GM19372 (cell line): ENCODE measurements around the gene GHRH.

Source experiments
- ATAC-seq: cut with Tn5 transposase; IDR thresholded peaks from one replicate; pipeline ENCODE4 v1.9.1; 2021; ENCODE audit warnings: mild to moderate bottlenecking, low read depth, moderate library complexity; ENCODE audit not compliant: unreplicated experiment

GHRH gene, protein sequence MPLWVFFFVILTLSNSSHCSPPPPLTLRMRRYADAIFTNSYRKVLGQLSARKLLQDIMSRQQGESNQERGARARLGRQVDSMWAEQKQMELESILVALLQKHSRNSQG

DNA sequence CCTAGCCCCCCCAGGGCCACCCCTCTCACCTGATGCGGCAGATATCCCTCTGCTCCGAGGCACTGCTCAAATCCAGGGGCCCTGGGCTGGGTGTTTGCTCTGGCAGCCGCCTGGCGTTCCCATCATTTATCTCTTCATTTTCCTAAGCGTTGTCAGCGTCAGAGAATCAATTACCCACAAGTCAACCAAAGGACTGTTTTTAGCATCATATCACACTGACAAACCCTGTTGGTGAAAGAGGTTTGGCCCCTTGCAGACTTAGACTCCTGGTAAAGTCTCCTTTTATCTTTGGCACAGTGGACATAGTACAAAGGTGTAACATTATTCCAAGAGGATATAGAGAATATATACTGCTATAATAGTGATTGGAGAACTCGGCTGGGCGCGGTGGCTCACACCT is at the start of gene GHRH:
Gene GHRH, minus strand, starts transcription at position 101 of the 400 bp plus-strand sequence. CDS start 4,925 bp downstream, outside the sequence.
- no peak for ATAC-seq

DNA sequence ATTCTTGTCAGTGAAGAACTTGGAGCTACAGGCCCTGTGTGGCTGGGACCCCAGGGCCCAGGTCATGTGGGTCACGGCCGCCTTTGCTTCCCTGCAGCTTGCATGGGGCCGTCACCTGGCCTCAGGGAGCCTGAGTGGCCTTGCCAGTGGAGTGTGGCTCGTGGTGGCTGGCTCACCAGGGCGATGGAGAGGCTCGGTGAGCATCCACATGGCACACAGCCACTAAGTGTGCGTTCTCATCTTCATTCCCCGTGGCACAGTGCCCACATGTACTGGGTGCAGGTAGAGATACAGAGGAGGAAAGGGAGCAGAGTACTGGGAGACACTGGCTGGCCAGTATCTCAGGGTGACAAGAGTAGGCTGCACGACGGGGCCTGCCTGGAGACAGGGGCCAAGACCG is 49.3 kb upstream of the GHRH start:
- ATAC-seq, result no peak

DNA sequence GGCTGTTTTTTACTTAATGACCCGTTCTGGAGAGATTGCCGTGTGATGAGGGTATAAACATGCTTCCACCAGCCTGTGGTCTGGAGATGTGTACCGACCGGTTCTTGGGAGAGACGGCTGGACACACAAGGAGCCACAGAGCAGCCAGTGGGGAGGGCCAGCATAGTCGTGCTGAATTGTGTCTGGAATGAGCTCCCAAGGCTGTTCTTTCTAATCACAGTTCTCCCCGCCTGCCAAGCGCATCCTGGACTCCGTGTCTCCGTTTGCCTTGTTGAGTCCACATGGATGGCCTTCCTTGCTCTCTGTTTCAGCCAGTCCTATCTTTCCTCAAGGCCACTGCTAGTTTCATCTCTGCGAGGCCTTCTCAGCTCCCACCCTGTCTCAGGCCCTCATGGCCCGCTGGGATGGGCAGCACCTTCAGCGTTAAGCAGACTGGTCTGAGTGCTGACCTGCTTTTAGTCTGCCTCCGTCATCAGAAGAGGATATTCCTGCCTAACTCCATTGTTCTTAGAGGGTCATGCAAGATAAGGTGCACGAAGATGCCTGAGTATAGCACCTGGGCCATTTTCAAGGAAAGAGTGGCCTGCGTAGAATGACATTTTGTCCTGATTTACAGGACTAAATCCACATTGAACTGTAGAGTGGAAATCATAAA is 48.4 kb upstream of the GHRH start:
- no peak for ATAC-seq

DNA sequence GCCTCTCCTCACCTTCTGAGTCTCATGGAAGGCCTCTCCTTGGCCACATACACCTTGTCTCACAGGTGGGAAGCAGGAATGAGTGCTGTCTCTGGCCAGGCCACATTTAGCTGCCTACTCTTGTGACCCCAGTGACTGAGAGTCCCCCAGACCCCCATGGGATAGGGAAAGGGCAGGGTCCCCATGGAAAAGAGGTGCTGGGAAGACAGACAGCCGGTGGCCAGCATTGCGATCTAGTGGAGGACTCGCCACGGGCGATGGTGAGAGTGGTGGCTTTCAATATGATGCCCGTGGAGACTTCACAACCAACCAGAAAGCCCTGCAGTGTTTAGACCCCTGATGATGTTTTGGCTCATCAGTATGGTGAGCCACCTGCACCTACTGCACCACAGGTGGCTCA is 47.7 kb upstream of the GHRH start:
- no peak for ATAC-seq

DNA sequence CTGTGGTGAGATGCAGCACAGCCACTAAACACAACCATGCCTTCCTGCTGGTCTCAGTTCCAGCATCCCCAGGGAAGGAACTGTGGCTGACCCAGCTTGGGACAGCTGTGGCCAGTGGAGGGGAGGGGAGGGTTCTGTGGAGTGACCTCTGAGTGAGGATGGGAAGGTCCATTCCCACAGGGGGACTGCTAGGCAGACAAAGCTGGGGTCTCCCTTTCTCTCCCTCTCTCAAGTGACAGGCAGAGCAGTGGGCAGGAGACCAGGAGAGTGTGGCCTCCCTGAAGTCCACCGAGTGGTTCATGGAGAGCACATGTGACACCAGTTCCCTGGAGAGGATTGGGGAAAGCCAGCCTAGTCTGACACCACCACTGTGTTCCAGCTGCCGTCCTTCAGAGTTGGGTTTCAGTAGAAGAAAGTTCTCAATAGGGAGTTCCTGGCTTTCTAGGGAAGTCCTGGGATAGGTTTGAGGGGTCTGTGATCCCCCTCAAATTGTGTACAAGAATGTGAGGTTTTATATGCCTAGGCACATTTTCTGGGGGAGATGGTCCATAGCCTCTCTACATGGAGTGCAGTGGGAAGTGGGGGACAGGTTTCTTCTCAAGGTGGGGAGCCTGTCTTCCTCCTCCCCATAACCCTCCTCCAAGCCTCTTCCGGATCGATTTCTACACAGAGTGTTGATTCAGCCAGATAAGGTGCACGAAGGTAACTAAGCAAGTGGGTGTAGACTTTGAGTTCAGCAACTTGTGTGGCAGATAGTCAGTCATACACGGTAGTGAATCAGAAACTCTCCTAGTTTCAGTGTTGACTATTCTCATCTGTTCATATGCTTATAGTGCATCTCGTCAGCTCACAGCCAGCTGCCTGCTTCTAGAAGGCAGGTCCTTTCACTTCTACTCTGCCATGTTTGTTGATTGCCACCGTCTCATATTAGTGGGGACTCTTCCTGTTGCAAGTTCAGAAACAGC is 46.8 kb upstream of the GHRH start:
- peak; percentile 91 for ATAC-seq

DNA sequence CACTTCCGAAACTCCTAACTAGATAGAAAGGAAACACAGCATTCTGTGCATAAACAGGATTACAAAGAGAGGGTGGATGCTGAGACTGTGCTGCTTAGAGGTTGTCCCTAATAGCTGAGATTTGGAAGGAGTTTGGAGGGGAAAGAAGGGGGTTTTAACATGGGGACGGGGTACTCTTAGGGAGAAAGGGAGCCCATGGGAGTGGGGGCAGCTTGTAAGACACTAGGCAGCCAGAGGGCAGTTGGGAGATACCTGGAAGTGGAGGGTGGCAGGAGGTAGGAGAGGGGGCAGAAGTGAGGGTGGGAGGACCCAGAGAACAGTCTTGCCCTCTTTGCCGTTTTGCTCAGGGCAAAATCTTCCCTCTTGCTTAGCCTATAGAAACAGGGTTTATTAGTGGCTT is 44.2 kb upstream of the GHRH start:
- no peak for ATAC-seq

DNA sequence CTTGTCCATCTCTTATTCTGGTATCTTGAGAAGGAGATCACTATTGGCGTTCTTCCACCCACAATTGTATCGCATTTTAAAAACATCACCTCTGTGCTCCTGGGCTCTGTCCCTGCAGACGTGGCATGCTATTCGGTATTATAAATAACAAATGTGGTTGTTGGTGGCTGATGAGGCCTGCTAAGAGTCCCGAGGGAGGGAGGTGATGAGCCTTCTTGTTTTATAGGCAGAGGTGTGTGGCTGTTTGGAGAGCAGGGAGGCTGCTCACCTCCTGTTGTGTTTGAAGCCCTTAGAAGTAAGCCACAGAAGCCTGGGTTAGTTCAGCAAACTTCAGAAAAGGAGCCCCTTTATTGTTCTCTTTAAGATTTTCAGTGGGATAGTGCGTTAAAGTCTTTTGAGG is 43.5 kb upstream of the GHRH start:
- ATAC-seq, result no peak

DNA sequence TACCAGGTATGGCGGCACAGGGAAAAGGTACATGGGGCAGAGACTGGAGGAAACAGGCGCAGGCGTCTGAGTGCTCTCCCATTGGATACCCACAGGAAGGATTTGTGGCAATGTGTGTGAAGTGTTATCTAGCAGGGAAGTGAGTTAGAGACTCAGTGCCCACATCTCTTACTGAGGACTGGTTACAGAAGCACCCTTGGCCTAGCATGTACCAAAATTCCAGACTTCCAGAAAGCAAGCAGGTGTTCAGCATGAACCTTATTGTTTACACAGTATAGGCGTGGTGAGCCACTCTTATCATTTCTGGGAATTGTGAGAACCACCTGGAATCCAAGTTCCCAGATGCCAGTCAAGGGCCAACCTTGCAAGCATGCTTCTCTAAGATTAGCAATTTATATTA is 42.0 kb upstream of the GHRH start:
- no peak for ATAC-seq

DNA sequence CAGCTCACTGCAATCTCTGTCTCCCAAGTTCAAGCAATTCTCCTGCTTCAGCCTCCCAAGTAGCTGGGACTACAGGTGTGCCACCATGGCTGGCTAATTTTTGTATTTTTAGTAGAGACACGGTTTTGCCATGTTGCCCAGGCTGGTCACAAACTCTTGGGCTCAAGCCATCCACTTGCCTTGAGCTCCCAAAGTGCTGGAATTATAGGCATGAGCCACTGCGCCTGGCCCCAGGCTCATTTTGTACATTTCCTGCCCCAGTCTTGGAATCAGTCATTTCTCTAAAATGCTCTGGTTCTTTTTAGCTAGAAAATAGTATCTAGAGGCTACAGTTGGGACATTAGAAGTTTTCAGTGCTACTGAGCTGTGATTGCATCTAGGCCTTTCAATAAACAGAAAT is 41.4 kb upstream of the GHRH start:
- no peak for ATAC-seq

DNA sequence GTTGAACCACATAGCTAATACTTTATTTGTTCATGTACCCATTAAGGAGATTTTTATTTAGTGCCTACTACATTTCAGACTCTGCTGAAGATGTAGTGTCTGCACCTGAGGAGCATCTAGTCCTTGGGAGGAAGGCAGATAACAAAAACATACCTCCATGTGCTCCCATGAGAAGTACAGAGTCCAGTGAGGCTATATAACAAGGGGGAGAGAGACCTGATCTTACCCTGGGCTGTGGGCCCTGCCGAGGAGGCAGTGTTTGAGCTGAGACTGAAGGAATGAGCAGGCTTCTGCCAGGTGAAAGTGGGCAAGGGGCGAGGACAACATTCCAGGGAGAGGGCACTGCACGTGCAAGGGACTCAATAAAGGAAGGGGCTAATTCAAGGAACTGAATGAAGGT is 39.9 kb upstream of the GHRH start:
- ATAC-seq, result no peak

DNA sequence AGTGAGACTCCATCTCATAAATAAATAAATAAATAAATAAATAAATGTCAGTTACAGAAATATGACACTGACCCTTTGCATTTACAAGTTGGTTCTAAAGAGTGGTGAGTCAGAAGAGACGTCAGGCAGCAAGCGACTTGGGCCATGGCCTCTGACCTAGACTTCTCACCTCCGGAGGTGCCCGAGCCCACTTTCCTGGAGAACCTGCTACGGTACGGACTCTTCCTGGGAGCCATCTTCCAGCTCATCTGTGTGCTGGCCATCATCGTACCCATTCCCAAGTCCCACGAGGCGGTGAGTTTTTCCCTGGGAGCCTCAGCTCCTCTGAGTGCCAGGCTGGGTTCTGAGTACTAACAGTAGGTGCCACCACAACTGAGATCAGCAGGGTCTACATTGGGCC is 39.5 kb upstream of the GHRH start:
- ATAC-seq, result no peak

DNA sequence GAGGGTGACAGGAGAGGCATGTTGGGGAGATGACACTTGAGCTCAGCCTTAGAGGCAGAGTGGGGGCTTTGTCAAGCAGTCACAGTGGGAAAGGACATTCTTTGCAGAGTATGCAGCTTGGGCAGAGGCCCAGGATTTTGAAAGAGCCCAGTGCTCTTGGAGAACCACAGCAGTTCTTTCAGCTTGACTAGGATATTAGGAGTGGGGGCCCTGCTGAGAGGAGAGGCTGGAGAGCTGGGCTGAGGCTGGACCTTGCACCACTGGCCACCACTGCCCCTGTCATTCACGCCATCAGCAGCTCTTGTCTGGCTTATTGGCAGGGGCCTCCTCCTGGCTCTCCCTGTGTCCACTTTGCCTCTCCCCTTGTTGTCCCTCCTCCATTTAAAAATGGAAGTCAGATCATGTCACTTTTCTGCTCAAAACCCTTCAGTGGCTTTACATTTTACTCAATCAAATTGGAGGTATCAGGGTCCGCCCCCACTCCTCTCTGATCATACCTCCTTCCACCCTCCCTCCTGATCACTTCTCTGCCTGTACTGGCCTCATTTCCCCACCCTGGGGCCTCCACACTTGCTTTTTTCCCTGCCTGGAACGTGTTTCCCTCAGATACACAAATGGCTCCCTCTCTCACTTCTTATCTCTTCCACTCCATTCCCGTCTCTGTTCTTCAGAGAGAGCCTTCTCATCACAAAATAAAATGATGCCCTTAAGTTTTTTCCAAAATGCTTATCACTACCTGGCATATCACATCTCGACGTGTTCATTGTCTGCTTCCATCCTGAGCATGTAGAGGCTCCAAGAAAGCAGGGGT is 38.3 kb upstream of the GHRH start:
- ATAC-seq, result no peak

DNA sequence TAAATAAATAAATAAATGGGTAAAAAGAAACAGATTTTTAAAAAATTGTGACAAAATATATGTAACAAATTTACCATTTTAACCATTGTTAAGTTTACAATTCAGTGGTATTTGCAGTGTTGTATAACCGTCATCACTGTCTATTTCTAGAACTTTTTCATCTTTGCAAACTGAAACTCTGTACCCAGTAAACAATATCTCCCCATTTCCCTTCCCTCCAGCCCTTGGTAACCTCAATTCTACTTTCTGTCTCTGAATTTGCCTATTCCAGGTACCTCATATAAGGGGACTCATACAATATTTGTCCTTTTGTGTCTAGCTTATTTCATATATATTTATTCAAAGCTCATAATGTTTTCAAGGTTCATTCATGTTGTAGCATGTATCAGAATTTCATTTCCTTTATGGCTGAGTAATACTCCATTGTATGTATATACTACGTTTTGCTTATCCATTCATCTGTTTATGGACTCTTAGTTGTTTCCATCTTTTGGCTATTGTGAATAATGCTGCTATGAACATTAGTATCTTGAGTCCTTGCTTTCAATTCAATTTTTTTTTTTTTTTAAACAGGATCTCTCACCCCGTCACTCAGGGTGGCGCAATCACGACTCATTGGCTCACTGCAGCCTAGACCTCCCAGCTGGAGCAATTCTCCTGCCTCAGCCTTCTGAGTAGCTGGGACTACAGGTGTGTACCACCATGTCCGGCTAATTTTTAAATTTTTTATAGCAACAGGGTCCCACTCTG is 36.8 kb upstream of the GHRH start:
- no peak for ATAC-seq

DNA sequence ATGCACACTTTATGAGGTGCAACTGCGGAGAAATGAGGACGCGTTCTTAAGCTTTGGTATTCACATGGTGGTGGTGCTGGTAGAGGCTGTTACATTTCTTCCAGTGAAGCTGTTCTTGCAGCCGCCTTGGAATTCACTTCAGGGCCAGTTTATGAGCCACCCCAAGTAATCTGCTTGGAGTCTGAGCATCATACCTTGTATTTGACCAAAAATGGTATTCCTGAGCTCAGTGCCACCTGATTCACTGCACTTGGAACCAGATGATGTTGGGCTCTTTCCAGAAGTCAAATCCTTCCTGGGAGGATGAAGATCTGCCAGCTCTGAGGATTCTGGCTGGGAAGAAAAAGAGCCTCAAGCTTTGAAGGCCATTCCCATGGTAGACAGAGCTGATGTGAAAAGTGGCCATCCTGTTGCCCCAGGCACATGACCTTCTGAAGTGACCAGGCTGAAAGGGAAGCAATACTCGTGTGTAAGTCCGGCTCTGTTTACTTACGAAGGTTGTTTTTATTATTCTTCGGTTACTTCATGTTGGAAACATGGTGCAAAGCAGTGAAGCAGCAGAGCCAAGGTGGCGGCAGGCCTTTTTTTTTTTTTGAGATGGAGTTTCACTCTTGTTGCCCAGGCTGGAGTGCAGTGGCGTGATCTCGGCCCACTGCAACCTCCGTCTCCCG is 35.6 kb upstream of the GHRH start:
- no peak for ATAC-seq

DNA sequence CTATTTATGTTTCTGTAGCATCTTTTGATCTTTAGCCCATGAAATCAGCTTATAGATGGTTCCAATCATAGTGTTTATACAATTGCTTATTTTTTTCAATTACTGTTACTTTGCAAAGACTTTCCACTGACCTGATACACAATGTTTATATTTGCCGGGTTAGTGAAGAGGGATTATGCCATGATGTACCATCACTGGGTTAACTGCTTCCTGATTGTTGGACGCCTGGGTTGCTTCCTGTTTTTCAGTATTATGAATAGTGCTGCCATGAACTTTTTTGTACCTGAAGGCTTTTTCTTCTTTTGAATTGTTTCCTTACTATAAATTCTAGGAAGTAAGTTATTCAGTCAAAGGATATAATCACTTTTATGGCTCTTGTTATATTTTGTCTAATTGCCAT is 34.8 kb upstream of the GHRH start:
- no peak for ATAC-seq

DNA sequence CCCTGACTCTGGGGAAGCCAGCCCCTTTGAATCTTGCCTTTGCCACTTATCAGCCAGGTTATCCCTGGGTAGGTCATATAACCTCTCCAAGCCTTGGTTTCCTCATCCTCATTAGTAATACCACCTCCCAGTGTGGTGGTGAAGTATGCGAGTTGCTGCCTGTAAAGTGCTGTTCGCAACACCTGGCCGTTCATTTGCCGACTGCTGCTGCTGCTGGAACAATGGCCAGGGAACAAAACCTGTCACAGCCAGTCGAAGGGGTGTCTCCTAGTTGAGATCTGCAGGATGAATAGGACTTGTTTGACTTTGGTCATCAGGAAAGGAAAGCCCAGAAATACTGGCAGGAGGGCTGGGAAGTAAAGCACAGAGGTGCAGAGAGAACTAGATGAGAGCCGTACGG is 34.0 kb upstream of the GHRH start:
- no peak for ATAC-seq

DNA sequence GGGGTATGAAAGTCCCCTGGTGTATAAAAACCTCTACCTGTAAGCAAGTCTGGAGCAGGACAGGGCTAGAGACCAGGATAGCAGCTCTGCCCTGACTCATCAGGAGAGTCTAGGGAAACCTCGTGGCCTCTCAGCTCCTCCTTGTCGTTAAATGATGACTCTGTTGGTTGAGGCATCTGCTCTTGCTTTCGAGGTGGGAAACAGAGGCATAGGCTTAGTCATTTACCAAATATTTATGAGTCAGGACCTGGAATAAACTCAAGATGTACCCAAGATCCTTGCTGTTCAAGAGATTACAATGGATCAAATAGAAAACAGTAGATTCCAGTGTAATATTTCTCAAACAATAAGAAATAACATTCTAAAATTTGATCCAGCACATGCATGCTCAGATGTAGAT is 33.4 kb upstream of the GHRH start:
- ATAC-seq, result no peak

DNA sequence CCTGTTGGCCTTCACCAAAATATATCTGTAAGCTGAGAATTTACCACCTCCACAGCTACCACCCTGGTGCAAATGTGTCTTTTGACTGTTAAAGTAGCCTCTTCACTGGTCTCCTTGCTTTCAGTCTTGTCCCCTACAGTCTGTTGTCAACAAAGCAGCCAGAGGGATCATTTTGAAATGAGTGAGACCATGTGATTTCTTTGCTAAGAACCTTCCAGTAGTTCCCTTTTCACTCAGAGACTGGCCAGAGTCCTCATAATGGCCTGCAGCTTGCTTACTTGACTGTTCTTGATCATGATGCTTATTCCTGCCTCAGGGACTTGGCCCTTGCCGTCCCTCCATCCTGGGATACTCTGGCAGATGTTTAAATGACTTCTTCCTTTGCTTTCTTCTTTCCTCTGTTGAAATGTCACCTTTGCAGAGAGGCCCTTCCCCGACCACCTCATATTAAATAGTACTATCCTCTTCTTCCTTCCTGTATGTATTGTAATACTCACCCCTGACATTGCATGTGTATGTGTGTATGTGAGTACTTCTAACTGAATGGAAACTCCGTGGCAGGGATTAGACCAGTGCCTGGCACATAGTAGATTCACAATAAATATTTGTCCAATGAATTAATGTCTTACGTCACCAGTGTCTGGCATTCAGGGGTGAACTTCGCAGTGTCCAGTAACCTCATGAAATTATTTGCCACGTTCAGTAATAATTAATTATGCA is 32.8 kb upstream of the GHRH start:
- ATAC-seq, result no peak
